DND-41 (cell line): ENCODE results near the gene IQGAP2.

ENCODE experiments used
- CTCF ChIP-seq: IDR thresholded peaks from 2 replicates; pipeline ENCODE4 v1.5.1; 2012; ENCODE audit warnings: borderline replicate concordance, low read length, moderate library complexity, mild to moderate bottlenecking; ENCODE audit not compliant: poor library complexity, severe bottlenecking; ENCODE audit errors: extremely low read depth
- EZH2 ChIP-seq: IDR thresholded peaks from 3 replicates; pipeline ENCODE4 v1.6.1; 2012; ENCODE audit warnings: borderline replicate concordance, low read depth, mild to moderate bottlenecking, moderate library complexity, low read length, inconsistent platforms; ENCODE audit not compliant: severe bottlenecking

GRCh38 chr5:76401801-76402250 lies 1.3 kb upstream of the IQGAP2 start:
- TF ChIP-seq CTCF = no peak
- no peak for TF ChIP-seq EZH2
